Hematopoietic multipotent progenitor cell treated with erythropoietin and hydrocortisone succinate and interleukin-3 and kit ligand, for 6 days (in vitro differentiated cells): ENCODE data around the gene ZNF827.

Experiments
- DNase-seq: peaks from one replicate; pipeline ENCODE4 v3.0.0-alpha.2; 2015

The ZNF827 gene

GRCh38 chr4:145823743-145824142 is 114.9 kb downstream of the ZNF827 start:
- DNase-seq = no peak

GRCh38 chr4:145822581-145822980 is 116.0 kb downstream of the ZNF827 start:
- no peak for DNase-seq

GRCh38 chr4:145822181-145822580 is 116.4 kb downstream of the ZNF827 start:
- no peak for DNase-seq

GRCh38 chr4:145821766-145822165 is 116.9 kb downstream of the ZNF827 start:
- DNase-seq = no peak

- DNase-seq = peak; percentile 51
These were observed 118.2 kb downstream of the ZNF827 start for GRCh38 chr4:145820407-145820806.

GRCh38 chr4:145819853-145820181 is 118.8 kb downstream of the ZNF827 start:
- DNase-seq = peak; percentile 24

GRCh38 chr4:145819101-145819852 is 119.3 kb downstream of the ZNF827 start:
- no peak for DNase-seq

- DNase-seq = peak; percentile 85
These were observed 120.6 kb downstream of the ZNF827 start for GRCh38 chr4:145818011-145818410.

GRCh38 chr4:145816091-145816490 is 122.5 kb downstream of the ZNF827 start:
- peak; percentile 63 for DNase-seq

- DNase-seq = no peak
These were observed 123.0 kb downstream of the ZNF827 start for GRCh38 chr4:145815626-145816025.

- no peak for DNase-seq
These were observed 123.5 kb downstream of the ZNF827 start for GRCh38 chr4:145815027-145815612.

GRCh38 chr4:145814246-145814645 is 124.4 kb downstream of the ZNF827 start:
- DNase-seq = no peak

- no peak for DNase-seq
These were observed 125.7 kb downstream of the ZNF827 start for GRCh38 chr4:145812919-145813318.

- no peak for DNase-seq
These were observed 129.6 kb downstream of the ZNF827 start for GRCh38 chr4:145808848-145809512.

- peak; percentile 73 for DNase-seq
These were observed 130.5 kb downstream of the ZNF827 start for GRCh38 chr4:145808021-145808650.

GRCh38 chr4:145805490-145805889 is 133.1 kb downstream of the ZNF827 start:
- DNase-seq = no peak

GRCh38 chr4:145804116-145804515 is 134.5 kb downstream of the ZNF827 start:
- DNase-seq = peak; percentile 44

- no peak for DNase-seq
These were observed 139.4 kb downstream of the ZNF827 start for GRCh38 chr4:145799223-145799622.

- DNase-seq = no peak
These were observed 141.3 kb downstream of the ZNF827 start for GRCh38 chr4:145797278-145797677.

GRCh38 chr4:145796346-145796745 is 142.3 kb downstream of the ZNF827 start:
- peak; percentile 21 for DNase-seq

- DNase-seq = peak; percentile 11
These were observed 143.1 kb downstream of the ZNF827 start for GRCh38 chr4:145795521-145795920.

GRCh38 chr4:145792429-145792828 is 146.2 kb downstream of the ZNF827 start:
- no peak for DNase-seq

GRCh38 chr4:145791988-145792387 is 146.6 kb downstream of the ZNF827 start:
- no peak for DNase-seq

GRCh38 chr4:145788755-145789154 is 149.9 kb downstream of the ZNF827 start:
- no peak for DNase-seq
